H1 (cell line): ENCODE results near the gene HOXA10. TPM values are rescaled to one million over a fixed set of nuclear protein-coding genes. Genes with fewer than 3 reads are reported as not detected.
A peak's percentile ranks its signal among the peaks of the same experiment; 100 is the strongest.

Experiments used
- RNF2 ChIP-seq: fragments of 200-900, 300-1000 bp; sonication (generic); IDR thresholded peaks from 2 replicates; pipeline ENCODE4 v1.7.1; 2016; ENCODE audit warnings: borderline replicate concordance, low read depth, mild to moderate bottlenecking, antibody characterized with exemption, low read length; ENCODE audit not compliant: poor library complexity, severe bottlenecking; ENCODE audit errors: missing control alignments
- polyA plus RNA-seq, 7 experiments: library from polyadenylated mRNA; depleted of rRNA in 3 of 7; stranded (reverse) in 5 of 7; unstranded in 2 of 7; fragments of >200 nt in 5 of 7; fragments of 200-250 nt in 2 of 7; gene quantifications; 1 replicate in 5 of 7; 2 replicates in 1 of 7; 4 replicates in 1 of 7; pipeline versions ENCODE4 v1.2.1 to v1.2.3, GENCODE V29; 2011 to 2013; ENCODE audit warnings: missing spikeins in 2 of 7, mixed read lengths in 2 of 7
- total RNA-seq: library from RNA; stranded (reverse); fragmentation: NEBNext Ultra II Directional; extraction: Animal tissue kit (Norgen Biotek cat#: 25700); gene quantifications from 2 replicates; pipeline ENCODE4 v1.2.1, GENCODE V29; 2021

HOXA10 gene
- total and polyA plus RNA-seq, 2 of the 8 experiments (the other 6 are each of a cell fraction or from before 2014, with no cell fraction given): not detected

- TF ChIP-seq RNF2: peak; percentile 99
- TF ChIP-seq, all 59 proteins: peak for 5
These were observed 51.8 kb downstream of the HOXA10 start (continued) for GRCh38 chr7:27122077-27122910.
